H9 (cell line): Measurements from ENCODE around the gene TRERF1. TPM values are rescaled to one million over a fixed set of nuclear protein-coding genes. Genes with fewer than 3 reads are reported as not detected.

ENCODE experiments used
- DNase-seq: peaks from one replicate; pipeline ENCODE4 v3.0.0-alpha.2; 2017
- H2AFZ ChIP-seq: one replicate; pipeline ENCODE4 v1.6.1; 2013; ENCODE audit warnings: mild to moderate bottlenecking, low read length, control low read depth, moderate library complexity
- H2AK5ac ChIP-seq: 2 replicates; pipeline ENCODE4 v1.6.1; 2013; ENCODE audit warnings: low read length, control low read depth, mixed read lengths; ENCODE audit not compliant: insufficient read length
- H2BK120ac ChIP-seq: one replicate; pipeline ENCODE4 v1.6.1; 2013; ENCODE audit warnings: low read depth, mild to moderate bottlenecking, low read length, control low read depth, inconsistent platforms; ENCODE audit not compliant: poor library complexity, severe bottlenecking
- H2BK12ac ChIP-seq: 2 replicates; pipeline ENCODE4 v1.6.1; 2013; ENCODE audit warnings: low read length, control low read depth, mixed read lengths, low read depth; ENCODE audit not compliant: insufficient read length
- H2BK15ac ChIP-seq: 2 replicates; pipeline ENCODE4 v1.6.1; 2013; ENCODE audit warnings: low read depth, low read length, control low read depth
- H2BK20ac ChIP-seq: one replicate; pipeline ENCODE4 v1.6.1; 2013; ENCODE audit warnings: low read depth, mild to moderate bottlenecking, low read length, control low read depth, inconsistent platforms; ENCODE audit not compliant: poor library complexity, severe bottlenecking
- H2BK5ac ChIP-seq: 2 replicates; pipeline ENCODE4 v1.6.1; 2013; ENCODE audit warnings: low read length, control low read depth, mixed read lengths; ENCODE audit not compliant: insufficient read length
- H3K14ac ChIP-seq: 2 replicates; pipeline ENCODE4 v1.6.1; 2013; ENCODE audit warnings: low read length, control low read depth; ENCODE audit not compliant: insufficient read depth
- H3K18ac ChIP-seq: 2 replicates; pipeline ENCODE4 v1.6.1; 2013; ENCODE audit warnings: low read depth, mild to moderate bottlenecking, mixed read lengths, low read length, control low read depth; ENCODE audit not compliant: insufficient read length
- H3K23ac ChIP-seq: 2 replicates; pipeline ENCODE4 v1.6.1; 2013; ENCODE audit warnings: low read length, control low read depth, mixed read lengths, low read depth; ENCODE audit not compliant: insufficient read length
- H3K23me2 ChIP-seq: 2 replicates; pipeline ENCODE4 v1.6.1; 2013; ENCODE audit warnings: low read depth, mild to moderate bottlenecking, mixed read lengths, low read length, control low read depth; ENCODE audit not compliant: insufficient read length, poor library complexity, severe bottlenecking
- H3K27ac ChIP-seq: 2 replicates; pipeline ENCODE4 v1.5.1; 2013; ENCODE audit warnings: low read length, control low read depth, mixed read lengths, low read depth; ENCODE audit not compliant: insufficient read length
- H3K27me3 ChIP-seq: 2 replicates; pipeline ENCODE4 v1.6.1; 2013; ENCODE audit warnings: low read length, control low read depth, inconsistent platforms; ENCODE audit not compliant: insufficient read depth
- H3K4ac ChIP-seq: 2 replicates; pipeline ENCODE4 v1.6.1; 2013; ENCODE audit warnings: low read depth, mild to moderate bottlenecking, control low read depth, inconsistent platforms, low read length, moderate library complexity
- H3K4me1 ChIP-seq: 2 replicates; pipeline ENCODE4 v1.6.1; 2013; ENCODE audit warnings: low read length, control low read depth, inconsistent platforms; ENCODE audit not compliant: insufficient read depth
- H3K4me2 ChIP-seq: 2 replicates; pipeline ENCODE4 v1.6.1; 2013; ENCODE audit warnings: low read length, control low read depth, mixed read lengths; ENCODE audit not compliant: insufficient read length, insufficient read depth
- H3K56ac ChIP-seq: 2 replicates; pipeline ENCODE4 v1.6.1; 2013; ENCODE audit warnings: low read depth, mild to moderate bottlenecking, mixed read lengths, low read length, control low read depth; ENCODE audit not compliant: insufficient read length
- H3K79me1 ChIP-seq: 2 replicates; pipeline ENCODE4 v1.6.1; 2013; ENCODE audit warnings: low read depth, mild to moderate bottlenecking, moderate library complexity, low read length, control low read depth, inconsistent platforms; ENCODE audit not compliant: insufficient read depth, poor library complexity, severe bottlenecking
- H3K79me2 ChIP-seq: 2 replicates; pipeline ENCODE4 v1.6.1; 2013; ENCODE audit warnings: low read length, control low read depth, inconsistent platforms; ENCODE audit not compliant: insufficient read depth
- H3K9ac ChIP-seq: 2 replicates; pipeline ENCODE4 v1.6.1; 2013; ENCODE audit warnings: low read length, control low read depth, mixed read lengths; ENCODE audit not compliant: insufficient read length; ENCODE audit errors: extremely low read depth
- H3K9me3 ChIP-seq: one replicate; pipeline ENCODE4 v1.6.1; 2013; ENCODE audit warnings: low read depth, low read length, inconsistent platforms; ENCODE audit not compliant: control insufficient read depth
- H3T11ph ChIP-seq: one replicate; pipeline ENCODE4 v1.6.1; 2013; ENCODE audit warnings: mild to moderate bottlenecking, low read length, control low read depth, inconsistent platforms
- H4K20me1 ChIP-seq: one replicate; pipeline ENCODE4 v1.6.1; 2013; ENCODE audit not compliant: control insufficient read depth, insufficient read length, insufficient read depth
- H4K5ac ChIP-seq: 2 replicates; pipeline ENCODE4 v1.6.1; 2013; ENCODE audit warnings: low read depth, mild to moderate bottlenecking, mixed read lengths, low read length, control low read depth; ENCODE audit not compliant: insufficient read length
- H4K8ac ChIP-seq: replicated peaks from 2 replicates; pipeline ENCODE4 v1.6.1; 2013; ENCODE audit warnings: low read length, control low read depth, mixed read lengths, low read depth; ENCODE audit not compliant: insufficient read length
- H4K91ac ChIP-seq: 2 replicates; pipeline ENCODE4 v1.6.1; 2013; ENCODE audit warnings: low read depth, mild to moderate bottlenecking, moderate library complexity, mixed read lengths, low read length, control low read depth; ENCODE audit not compliant: insufficient read length
- H3K27ac Mint-ChIP-seq, 3 experiments: 2 replicates in 2 of 3; 3 replicates in 1 of 3; pipeline ENCODE4 v1.8.0; 2020 to 2021; ENCODE audit warnings: mixed read lengths in 3 of 3, mild to moderate bottlenecking in 1 of 3, moderate library complexity in 1 of 3
- H3K27me3 Mint-ChIP-seq: 2 replicates; pipeline ENCODE4 v1.8.0; 2021; ENCODE audit warnings: low read depth, mild to moderate bottlenecking, moderate library complexity, mixed read lengths
- H3K36me3 Mint-ChIP-seq, 3 experiments: 2 replicates in 2 of 3; 3 replicates in 1 of 3; pipeline ENCODE4 v1.8.0; 2020 to 2021; ENCODE audit warnings: low read depth in 3 of 3, mixed read lengths in 3 of 3; ENCODE audit not compliant: insufficient read depth in 1 of 3
- H3K4me1 Mint-ChIP-seq, 2 experiments: 2 replicates each; pipeline ENCODE4 v1.8.0; 2020; ENCODE audit warnings: mixed read lengths in 2 of 2
- H3K4me3 Mint-ChIP-seq, 2 experiments: 2 replicates in 1 of 2; 3 replicates in 1 of 2; pipeline ENCODE4 v1.8.0; 2020 to 2021; ENCODE audit warnings: mild to moderate bottlenecking in 2 of 2, mixed read lengths in 2 of 2, moderate library complexity in 1 of 2
- H3K9me3 Mint-ChIP-seq, 2 experiments: 2 replicates in 1 of 2; 3 replicates in 1 of 2; pipeline ENCODE4 v1.8.0; 2020; ENCODE audit warnings: mild to moderate bottlenecking in 2 of 2, mixed read lengths in 2 of 2, moderate library complexity in 1 of 2
- CTCF ChIP-seq: fragments of 200-600 bp; sonication (generic); conservative IDR thresholded peaks from 3 replicates; pipeline ENCODE4 v1.8.0; 2021; ENCODE audit warnings: antibody characterized with exemption, mild to moderate bottlenecking
- WGBS: extraction: QIAGEN DNeasy Blood & Tissue Kit; methylation state at CpG from one replicate; pipeline ENCODE4 v1.1.7; 2013; ENCODE audit warnings: missing lambda C conversion rate, low lambda C conversion rate, mixed read lengths; ENCODE audit not compliant: insufficient read length; ENCODE audit errors: extremely low coverage; 5-methylcytosine and 5-hydroxymethylcytosine counted together
- total RNA-seq: library from RNA; stranded (reverse); gene quantifications from 2 replicates; pipeline ENCODE4 v1.2.1, GENCODE V29; 2021

The TRERF1 gene
- total RNA-seq, 1 experiment from 2014 or later: 19.7 TPM

GRCh38 chr6:42450477-42451332 is 1.0 kb downstream of the TRERF1 start:
- Histone ChIP-seq H3K27ac (peak overlapping the region; percentile 63), H2BK12ac (no peak overlapping the region), H3K4me2 (peak overlapping the region; percentile 93), H2AFZ (no peak overlapping the region), H3K4me1 (peaks cover 3% of the 10 kb centered on the region), H2BK15ac (no peak overlapping the region), H3T11ph (no peak overlapping the region), H2BK120ac (no peak overlapping the region), H4K91ac (no peak overlapping the region), H3K4ac (no peak overlapping the region), H3K9me3 (no peaks in the 10 kb centered on the region), H2BK20ac (no peak overlapping the region), H4K8ac (no peak overlapping the region), H3K9ac (peak overlapping the region; percentile 41), H3K18ac (no peak overlapping the region), H3K79me2 (peaks cover 24% of the 10 kb centered on the region), H2AK5ac (no peak overlapping the region), H3K56ac (no peak overlapping the region), H3K79me1 (no peaks in the 10 kb centered on the region), H3K27me3 (no peaks in the 10 kb centered on the region), H4K20me1 (no peaks in the 10 kb centered on the region), H3K23ac (no peak overlapping the region), H2BK5ac (no peak overlapping the region), H3K23me2 (peaks cover 40% of the 10 kb centered on the region), H3K14ac (no peak overlapping the region), H4K5ac (no peak overlapping the region)
- H3K36me3 Mint-ChIP-seq: peaks cover 10 to 15% (median 13%) of the 10 kb centered on the region in 3 experiments
- H3K4me3 Mint-ChIP-seq: peak overlapping the region; percentile 98 to 99
- no peak for DNase-seq
- no peaks in the 10 kb centered on the region for H3K9me3 Mint-ChIP-seq
- no CpG with 5 or more reads among the region's 22 CpGs for WGBS
- peaks cover 4% of the 10 kb centered on the region for H3K27me3 Mint-ChIP-seq
- TF ChIP-seq CTCF: no peak
- peak overlapping the region; percentile 98 to 100 (median 99); a peak in 6 of 7 replicates for H3K27ac Mint-ChIP-seq
- peaks cover 53 to 62% of the 10 kb centered on the region in 2 experiments for H3K4me1 Mint-ChIP-seq
